ENCODE data around the gene NAPA.

DNA sequence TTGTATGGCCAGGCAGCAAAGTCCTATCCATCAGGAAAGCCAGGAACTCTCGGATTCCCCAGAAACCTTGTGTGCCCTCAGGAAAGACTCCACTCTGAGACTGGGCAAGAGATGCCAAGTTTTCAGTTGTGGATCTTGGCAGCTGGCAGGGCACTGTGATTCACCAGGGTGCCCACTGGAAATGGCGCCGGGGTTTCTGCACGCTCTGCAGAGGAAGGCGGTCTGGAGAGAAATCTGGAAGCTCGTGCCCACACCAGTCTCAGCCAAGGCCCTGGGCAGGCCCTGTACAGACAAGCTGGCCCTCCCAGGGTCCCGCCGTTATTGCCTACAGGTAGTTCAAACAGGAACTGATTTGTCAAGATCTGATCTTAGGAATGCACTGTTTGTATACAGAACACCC is 4.9 kb downstream of the NAPA start:
- no peak for TF ChIP-seq EZH2 (conservative IDR thresholded peaks at IDR 0.05; ENCODE audit: low read depth, low read length)
- no peak for TF ChIP-seq ESRRA (CRISPR knock-in tag; IDR thresholded peaks at IDR 0.05; ENCODE audit: low read depth)
- TF ChIP-seq YY1 (IDR thresholded peaks at IDR 0.05; ENCODE audit: insufficient read depth, insufficient replicate concordance, low read depth, low read length): no peak
- TF ChIP-seq, protein P1, sequence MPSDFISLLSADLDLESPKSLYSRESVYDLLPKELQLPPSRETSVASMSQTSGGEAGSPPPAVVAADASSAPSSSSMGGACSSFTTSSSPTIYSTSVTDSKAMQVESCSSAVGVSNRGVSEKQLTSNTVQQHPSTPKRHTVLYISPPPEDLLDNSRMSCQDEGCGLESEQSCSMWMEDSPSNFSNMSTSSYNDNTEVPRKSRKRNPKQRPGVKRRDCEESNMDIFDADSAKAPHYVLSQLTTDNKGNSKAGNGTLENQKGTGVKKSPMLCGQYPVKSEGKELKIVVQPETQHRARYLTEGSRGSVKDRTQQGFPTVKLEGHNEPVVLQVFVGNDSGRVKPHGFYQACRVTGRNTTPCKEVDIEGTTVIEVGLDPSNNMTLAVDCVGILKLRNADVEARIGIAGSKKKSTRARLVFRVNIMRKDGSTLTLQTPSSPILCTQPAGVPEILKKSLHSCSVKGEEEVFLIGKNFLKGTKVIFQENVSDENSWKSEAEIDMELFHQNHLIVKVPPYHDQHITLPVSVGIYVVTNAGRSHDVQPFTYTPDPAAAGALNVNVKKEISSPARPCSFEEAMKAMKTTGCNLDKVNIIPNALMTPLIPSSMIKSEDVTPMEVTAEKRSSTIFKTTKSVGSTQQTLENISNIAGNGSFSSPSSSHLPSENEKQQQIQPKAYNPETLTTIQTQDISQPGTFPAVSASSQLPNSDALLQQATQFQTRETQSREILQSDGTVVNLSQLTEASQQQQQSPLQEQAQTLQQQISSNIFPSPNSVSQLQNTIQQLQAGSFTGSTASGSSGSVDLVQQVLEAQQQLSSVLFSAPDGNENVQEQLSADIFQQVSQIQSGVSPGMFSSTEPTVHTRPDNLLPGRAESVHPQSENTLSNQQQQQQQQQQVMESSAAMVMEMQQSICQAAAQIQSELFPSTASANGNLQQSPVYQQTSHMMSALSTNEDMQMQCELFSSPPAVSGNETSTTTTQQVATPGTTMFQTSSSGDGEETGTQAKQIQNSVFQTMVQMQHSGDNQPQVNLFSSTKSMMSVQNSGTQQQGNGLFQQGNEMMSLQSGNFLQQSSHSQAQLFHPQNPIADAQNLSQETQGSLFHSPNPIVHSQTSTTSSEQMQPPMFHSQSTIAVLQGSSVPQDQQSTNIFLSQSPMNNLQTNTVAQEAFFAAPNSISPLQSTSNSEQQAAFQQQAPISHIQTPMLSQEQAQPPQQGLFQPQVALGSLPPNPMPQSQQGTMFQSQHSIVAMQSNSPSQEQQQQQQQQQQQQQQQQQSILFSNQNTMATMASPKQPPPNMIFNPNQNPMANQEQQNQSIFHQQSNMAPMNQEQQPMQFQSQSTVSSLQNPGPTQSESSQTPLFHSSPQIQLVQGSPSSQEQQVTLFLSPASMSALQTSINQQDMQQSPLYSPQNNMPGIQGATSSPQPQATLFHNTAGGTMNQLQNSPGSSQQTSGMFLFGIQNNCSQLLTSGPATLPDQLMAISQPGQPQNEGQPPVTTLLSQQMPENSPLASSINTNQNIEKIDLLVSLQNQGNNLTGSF (CRISPR knock-in tag; IDR thresholded peaks at IDR 0.05): no peak
- TF ChIP-seq, protein P2, sequence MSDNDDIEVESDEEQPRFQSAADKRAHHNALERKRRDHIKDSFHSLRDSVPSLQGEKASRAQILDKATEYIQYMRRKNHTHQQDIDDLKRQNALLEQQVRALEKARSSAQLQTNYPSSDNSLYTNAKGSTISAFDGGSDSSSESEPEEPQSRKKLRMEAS (IDR thresholded peaks at IDR 0.05): no peak
- TF ChIP-seq ZNF124 (CRISPR knock-in tag; IDR thresholded peaks at IDR 0.05): no peak
- no peak for TF ChIP-seq SMAD3 (CRISPR knock-in tag; IDR thresholded peaks at IDR 0.05)
- TF ChIP-seq ZNF780A (CRISPR knock-in tag; IDR thresholded peaks at IDR 0.05): no peak
- TF ChIP-seq, protein P3, sequence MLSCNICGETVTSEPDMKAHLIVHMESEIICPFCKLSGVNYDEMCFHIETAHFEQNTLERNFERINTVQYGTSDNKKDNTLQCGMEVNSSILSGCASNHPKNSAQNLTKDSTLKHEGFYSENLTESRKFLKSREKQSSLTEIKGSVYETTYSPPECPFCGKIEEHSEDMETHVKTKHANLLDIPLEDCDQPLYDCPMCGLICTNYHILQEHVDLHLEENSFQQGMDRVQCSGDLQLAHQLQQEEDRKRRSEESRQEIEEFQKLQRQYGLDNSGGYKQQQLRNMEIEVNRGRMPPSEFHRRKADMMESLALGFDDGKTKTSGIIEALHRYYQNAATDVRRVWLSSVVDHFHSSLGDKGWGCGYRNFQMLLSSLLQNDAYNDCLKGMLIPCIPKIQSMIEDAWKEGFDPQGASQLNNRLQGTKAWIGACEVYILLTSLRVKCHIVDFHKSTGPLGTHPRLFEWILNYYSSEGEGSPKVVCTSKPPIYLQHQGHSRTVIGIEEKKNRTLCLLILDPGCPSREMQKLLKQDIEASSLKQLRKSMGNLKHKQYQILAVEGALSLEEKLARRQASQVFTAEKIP (CRISPR knock-in tag; IDR thresholded peaks at IDR 0.05; ENCODE audit: borderline replicate concordance): no peak
- no peak for TF ChIP-seq FOXP1 (IDR thresholded peaks at IDR 0.05)
- TF ChIP-seq FOXP1 (CRISPR knock-in tag; IDR thresholded peaks at IDR 0.05): no peak
- no peak for TF ChIP-seq ZNF207 (IDR thresholded peaks at IDR 0.05; ENCODE audit: borderline replicate concordance)
- no peak for TF ChIP-seq RAD21 (CRISPR knock-in tag; IDR thresholded peaks at IDR 0.05)
- no peak for TF ChIP-seq GLI4 (CRISPR knock-in tag; IDR thresholded peaks at IDR 0.05; ENCODE audit: borderline replicate concordance)
